Measurements from ENCODE around the gene CNTN1. TPM values are rescaled to one million over a fixed set of nuclear protein-coding genes. Genes with fewer than 3 reads are reported as not detected.

Gene CNTN1
- total RNA-seq, 4 donors from 2014 or later: 0.40 to 3.9 (median 0.68) TPM

DNA sequence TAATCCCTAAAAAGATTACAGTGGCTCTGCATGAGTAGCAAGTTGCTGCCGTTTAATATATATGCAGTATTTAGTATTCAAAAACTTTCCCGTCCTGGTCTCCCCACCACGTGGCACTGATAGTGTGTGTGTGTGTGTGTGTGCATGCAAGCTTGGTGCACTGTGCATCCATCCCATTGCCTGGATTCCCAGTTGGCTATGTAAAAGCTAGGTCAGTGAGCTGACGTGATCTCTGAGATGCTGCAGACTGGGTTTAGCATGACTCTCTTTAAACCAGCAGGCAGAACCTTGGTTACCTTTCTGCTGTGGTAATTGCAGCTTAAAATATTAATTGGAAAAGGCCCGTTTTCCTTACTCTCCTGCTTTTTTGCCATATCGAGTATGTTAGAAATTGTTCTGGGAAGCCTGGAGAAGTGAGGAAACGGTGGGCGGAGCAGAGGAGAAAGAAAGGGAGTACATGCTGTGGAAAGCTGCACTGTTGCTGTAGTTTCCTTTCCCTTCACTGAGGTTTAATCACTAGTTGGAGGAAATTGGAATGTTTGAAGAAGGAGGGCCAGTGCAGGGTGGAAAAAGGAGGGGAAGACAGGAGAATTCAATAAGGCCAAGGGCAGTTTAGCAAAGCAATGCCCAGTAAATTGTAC lies 4.0 kb upstream of the CNTN1 start:
- H3K27me3 ChIP-seq: peaks cover 0 to 5% of the 10 kb centered on the region in 2 donors
- H3K4me1 ChIP-seq: no peaks in the 10 kb centered on the region
- H3K4me3 ChIP-seq: no peak overlapping the region
- no peaks in the 10 kb centered on the region for H3K36me3 ChIP-seq
- H3K9me3 ChIP-seq: no peaks in the 10 kb centered on the region
- TF ChIP-seq, protein P1, sequence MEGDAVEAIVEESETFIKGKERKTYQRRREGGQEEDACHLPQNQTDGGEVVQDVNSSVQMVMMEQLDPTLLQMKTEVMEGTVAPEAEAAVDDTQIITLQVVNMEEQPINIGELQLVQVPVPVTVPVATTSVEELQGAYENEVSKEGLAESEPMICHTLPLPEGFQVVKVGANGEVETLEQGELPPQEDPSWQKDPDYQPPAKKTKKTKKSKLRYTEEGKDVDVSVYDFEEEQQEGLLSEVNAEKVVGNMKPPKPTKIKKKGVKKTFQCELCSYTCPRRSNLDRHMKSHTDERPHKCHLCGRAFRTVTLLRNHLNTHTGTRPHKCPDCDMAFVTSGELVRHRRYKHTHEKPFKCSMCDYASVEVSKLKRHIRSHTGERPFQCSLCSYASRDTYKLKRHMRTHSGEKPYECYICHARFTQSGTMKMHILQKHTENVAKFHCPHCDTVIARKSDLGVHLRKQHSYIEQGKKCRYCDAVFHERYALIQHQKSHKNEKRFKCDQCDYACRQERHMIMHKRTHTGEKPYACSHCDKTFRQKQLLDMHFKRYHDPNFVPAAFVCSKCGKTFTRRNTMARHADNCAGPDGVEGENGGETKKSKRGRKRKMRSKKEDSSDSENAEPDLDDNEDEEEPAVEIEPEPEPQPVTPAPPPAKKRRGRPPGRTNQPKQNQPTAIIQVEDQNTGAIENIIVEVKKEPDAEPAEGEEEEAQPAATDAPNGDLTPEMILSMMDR (IDR thresholded peaks at IDR 0.05): no peak
- TF ChIP-seq POLR2A (IDR thresholded peaks at IDR 0.05): no peak
- no peak for DNase-seq
- H3K27ac ChIP-seq: no peak overlapping the region

DNA sequence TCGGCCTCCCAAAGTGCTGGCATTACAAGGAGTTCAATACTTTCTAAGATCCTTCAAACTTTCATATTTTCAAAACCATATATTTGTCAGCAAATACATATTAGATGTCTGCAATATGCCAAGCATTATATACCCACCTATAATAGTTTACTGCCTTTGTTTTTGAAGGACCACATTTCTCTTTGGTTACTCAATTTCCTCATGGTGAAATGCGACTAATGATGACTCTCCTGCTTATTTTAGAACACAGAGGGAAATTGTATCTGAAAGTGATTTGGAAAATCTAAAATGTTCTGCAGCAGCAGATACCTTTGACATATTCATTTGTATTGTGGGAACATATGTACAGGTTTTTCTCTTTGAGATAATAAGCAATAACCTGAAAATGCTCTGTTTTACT lies 2.7 kb upstream of the CNTN1 start:
- H3K4me3 ChIP-seq: no peak overlapping the region
- no peak overlapping the region for H3K27ac ChIP-seq
- no peaks in the 10 kb centered on the region for H3K4me1 ChIP-seq
- no peaks in the 10 kb centered on the region for H3K9me3 ChIP-seq
- TF ChIP-seq, protein P1 (IDR thresholded peaks at IDR 0.05): no peak
- TF ChIP-seq POLR2A (IDR thresholded peaks at IDR 0.05): no peak
- peaks cover 0 to 5% of the 10 kb centered on the region in 2 donors for H3K27me3 ChIP-seq
- no peak for DNase-seq
- no peaks in the 10 kb centered on the region for H3K36me3 ChIP-seq

DNA sequence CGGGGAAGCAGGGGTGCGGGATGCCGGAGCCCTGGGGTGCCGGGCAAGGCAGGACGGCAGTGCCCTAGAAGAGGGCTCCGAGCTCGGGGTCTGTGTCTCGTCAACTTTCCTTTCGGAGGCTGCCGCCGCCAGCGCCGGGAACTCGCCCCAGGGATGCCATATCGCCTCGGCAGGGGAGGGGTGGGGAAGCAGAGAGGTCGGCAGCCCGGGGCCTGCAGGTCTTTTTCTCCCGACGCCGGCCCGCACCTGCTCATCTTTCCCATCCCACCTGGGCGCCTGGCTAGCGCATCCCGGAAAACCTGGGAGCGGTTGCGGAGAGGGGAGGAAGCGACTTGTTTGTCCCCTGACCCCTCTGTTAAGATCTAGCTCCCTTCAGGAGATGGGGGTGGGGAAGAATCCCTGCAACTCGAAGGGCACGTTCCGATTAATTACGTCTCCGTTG lies 547 bp downstream of the CNTN1 start:
- peak overlapping the region in 1 of 4 donors; percentile 12 for H3K27ac ChIP-seq
- no peaks in the 10 kb centered on the region for H3K9me3 ChIP-seq
- no peak for DNase-seq
- H3K27me3 ChIP-seq: peaks cover 0 to 5% of the 10 kb centered on the region in 2 donors
- no peaks in the 10 kb centered on the region for H3K36me3 ChIP-seq
- peak overlapping the region; percentile 31 to 53 (median 35) for H3K4me3 ChIP-seq
- no peaks in the 10 kb centered on the region for H3K4me1 ChIP-seq
- no peak for TF ChIP-seq POLR2A (IDR thresholded peaks at IDR 0.05)
- TF ChIP-seq, protein P1 (IDR thresholded peaks at IDR 0.05): no peak

DNA sequence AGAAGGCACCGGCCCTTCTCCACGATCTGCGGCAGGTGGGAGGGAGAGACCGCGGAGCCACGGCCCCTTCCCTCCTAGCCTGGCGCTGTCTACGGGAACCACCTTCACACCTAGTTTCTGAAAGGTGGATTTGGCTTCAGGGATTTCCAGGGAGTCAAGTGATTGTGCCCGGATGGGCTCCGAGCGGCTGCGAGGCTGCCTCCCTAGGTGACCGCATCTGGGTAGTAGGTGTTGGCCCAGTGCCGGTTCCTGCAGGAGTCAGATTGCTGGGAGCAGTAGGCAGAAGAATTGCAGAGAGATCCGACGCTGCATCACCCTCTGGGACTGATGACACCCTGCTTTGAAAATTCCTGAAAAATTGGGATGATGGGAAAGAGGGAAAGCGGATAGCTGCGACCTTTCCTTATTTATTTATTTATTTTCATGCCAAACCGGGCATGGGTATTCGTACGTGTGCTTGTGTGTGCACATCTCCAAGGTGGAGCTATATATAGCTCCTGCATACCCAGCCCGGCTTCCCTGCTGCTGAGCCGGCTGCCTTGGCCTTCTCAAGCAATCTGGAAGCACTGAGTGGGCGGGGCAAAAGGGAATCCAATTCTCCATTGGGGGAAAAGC lies 1.1 kb downstream of the CNTN1 start:
- peaks cover 0 to 5% of the 10 kb centered on the region in 2 donors for H3K27me3 ChIP-seq

DNA sequence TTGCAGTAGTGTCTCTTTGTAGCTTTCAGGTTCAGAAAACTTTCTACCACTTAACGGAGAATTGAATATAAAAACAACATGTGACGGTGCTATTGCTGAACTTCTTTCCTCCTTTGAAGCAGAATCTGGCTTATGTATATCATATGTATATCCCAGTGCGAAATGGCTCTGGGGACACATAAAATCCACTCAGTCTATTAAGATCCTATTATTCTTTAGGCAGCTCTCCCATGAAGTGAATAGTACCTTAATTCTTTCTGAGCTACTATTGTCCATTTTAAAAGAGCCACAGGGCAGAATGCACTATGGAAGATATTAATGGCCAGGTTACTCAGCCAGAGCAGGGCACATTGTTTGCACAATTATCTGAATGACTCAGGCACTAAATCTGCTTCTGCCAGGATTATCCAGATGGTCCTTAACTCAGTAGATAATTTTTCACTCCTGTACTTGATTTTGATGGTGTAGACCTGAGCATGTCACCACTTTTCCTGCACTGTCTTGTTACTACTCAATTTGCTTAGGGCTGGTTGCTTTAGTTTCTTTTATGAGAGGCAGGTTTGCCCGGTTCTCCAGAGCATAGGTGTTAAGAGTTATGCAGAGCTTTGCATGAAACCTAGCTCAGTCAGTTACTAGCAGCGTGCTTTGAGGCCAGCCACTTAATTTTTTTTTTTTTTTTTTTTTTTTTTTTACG lies 5.5 kb downstream of the CNTN1 start:
- Histone ChIP-seq H3K27me3 (no peaks in the 10 kb centered on the region), H3K4me3 (no peak overlapping the region), H3K27ac (no peak overlapping the region), H3K36me3 (no peaks in the 10 kb centered on the region), H3K4me1 (no peaks in the 10 kb centered on the region), H3K9me3 (no peaks in the 10 kb centered on the region)
- no peak for TF ChIP-seq POLR2A (IDR thresholded peaks at IDR 0.05)
- TF ChIP-seq, protein P1 (IDR thresholded peaks at IDR 0.05): no peak
- DNase-seq: no peak

More for the DNA sequence above, 1.1 kb downstream of the CNTN1 start:
- peak overlapping the region in 1 of 4 donors; percentile 12 for H3K27ac ChIP-seq
- no peak for DNase-seq
- H3K36me3 ChIP-seq: no peaks in the 10 kb centered on the region
- H3K4me1 ChIP-seq: no peaks in the 10 kb centered on the region
- TF ChIP-seq, protein P1 (IDR thresholded peaks at IDR 0.05): no peak
- no peak for TF ChIP-seq POLR2A (IDR thresholded peaks at IDR 0.05)
- H3K4me3 ChIP-seq: peak overlapping the region; percentile 31 to 53 (median 35)
- H3K9me3 ChIP-seq: no peaks in the 10 kb centered on the region

Data from Peyer's patch (tissue), 4 donors.